ENCODE measurements around the gene NF2. TPM values are rescaled to one million over a fixed set of nuclear protein-coding genes. Genes with fewer than 3 reads are reported as not detected.

The NF2 gene
- total RNA-seq, 1 donor = 21.7 TPM

DNA sequence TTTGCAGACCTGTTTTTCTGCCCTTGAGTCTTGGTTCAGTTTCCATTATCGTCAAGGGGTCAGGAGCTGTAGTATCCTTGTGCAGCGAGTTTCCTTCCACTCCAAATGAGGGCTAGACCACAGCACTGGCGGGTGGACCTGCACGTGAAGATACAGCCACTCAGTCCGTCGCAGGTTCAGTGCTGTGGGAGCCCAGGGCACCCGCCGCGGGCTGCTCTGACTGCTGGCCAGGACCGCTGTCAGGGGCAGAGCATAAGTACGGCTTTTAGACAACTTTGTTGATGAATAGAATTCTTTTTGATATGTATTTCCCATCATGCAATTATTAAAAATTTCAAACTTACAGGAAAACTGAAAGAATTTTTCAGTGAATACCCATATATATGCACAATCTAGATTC lies 56.6 kb downstream of the NF2 start:
- no peaks in the 10 kb centered on the region for H3K27me3 ChIP-seq (ENCODE audit: insufficient read depth, low read length)
- H3K4me3 ChIP-seq (ENCODE audit: low read length) = no peak overlapping the region
- peaks cover 30% of the 10 kb centered on the region for H3K4me1 ChIP-seq (ENCODE audit: insufficient read depth, low read length)
- H3K9me3 ChIP-seq (ENCODE audit: low read depth, low read length) = no peaks in the 10 kb centered on the region

DNA sequence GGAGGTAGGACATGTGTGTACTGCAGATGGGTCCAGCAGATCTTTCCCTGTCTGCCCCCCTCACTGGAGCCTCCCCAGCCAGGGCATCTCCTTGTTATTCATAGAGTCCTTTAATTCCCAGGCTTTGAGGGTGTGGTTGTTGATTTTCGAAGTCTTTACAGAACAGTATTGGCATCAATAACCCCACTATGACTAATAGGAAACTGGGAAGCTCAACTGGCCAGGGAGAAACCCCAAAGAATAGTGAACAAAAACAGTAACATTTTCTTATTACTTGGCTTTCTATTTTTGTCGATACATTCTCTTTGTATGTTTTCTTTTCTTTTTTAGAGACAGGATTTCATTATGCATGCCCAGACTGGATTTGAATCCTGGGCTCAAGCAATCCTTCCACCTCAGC lies 57.9 kb downstream of the NF2 start:
- Histone ChIP-seq H3K4me1 (ENCODE audit: insufficient read depth, low read length) (peaks cover 30% of the 10 kb centered on the region), H3K4me3 (ENCODE audit: low read length) (no peak overlapping the region), H3K27me3 (ENCODE audit: insufficient read depth, low read length) (no peaks in the 10 kb centered on the region), H3K9me3 (ENCODE audit: low read depth, low read length) (no peaks in the 10 kb centered on the region)

DNA sequence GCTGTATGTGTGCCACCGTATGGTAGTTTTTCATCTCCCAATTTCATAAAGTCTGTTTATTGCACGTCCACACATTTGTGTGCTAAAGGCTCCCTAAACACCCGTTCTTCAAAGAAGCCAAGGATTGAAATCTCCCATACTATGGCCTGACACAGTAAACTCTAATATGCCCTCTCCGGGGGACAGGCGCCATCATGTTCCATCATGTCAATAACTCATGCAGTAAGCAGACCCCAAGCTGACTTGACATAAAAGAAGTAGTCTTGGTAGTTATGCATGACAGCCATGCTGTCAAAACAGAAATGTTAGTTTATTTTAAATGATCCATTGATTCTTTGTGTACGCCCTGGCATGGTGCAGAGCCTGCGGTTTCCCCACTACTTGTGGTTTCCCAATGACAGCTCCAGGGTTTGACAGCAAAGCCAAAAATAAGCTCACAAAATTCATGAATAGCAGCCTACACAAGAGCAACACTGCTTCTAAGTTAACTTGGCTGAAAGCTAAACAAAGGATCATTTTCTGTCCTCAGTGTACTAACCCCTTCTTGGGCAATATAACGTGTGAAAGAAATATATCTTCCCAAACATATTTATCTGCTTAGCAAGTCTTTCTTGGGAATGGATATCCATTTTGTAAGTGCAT lies 59.9 kb downstream of the NF2 start:
- Histone ChIP-seq H3K4me3 (ENCODE audit: low read length) (no peak overlapping the region), H3K27me3 (ENCODE audit: insufficient read depth, low read length) (no peaks in the 10 kb centered on the region), H3K9me3 (ENCODE audit: low read depth, low read length) (no peaks in the 10 kb centered on the region), H3K4me1 (ENCODE audit: insufficient read depth, low read length) (peaks cover 16% of the 10 kb centered on the region)

DNA sequence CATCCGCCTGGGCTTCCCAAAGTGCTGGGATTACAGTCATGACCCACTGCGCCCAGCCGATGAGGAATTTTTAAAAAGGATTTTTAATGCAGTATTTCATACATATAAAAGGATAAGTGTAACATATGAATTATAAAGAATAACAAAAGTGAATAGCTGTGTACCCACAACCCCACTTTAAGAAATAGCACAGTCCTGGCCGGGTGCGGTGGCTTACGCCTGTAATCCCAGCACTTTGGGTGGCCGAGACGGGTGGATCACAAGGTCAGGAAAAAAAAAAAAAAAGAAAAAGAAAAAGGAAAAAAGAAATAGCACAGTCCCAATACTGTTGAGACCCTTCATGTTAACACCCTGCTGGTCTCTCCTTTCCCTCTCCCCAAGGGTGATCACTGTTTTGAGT lies 62.1 kb downstream of the NF2 start:
- H3K27me3 ChIP-seq (ENCODE audit: insufficient read depth, low read length) = no peaks in the 10 kb centered on the region
- no peaks in the 10 kb centered on the region for H3K4me1 ChIP-seq (ENCODE audit: insufficient read depth, low read length)
- no peak overlapping the region for H3K4me3 ChIP-seq (ENCODE audit: low read length)
- H3K9me3 ChIP-seq (ENCODE audit: low read depth, low read length) = no peaks in the 10 kb centered on the region

DNA sequence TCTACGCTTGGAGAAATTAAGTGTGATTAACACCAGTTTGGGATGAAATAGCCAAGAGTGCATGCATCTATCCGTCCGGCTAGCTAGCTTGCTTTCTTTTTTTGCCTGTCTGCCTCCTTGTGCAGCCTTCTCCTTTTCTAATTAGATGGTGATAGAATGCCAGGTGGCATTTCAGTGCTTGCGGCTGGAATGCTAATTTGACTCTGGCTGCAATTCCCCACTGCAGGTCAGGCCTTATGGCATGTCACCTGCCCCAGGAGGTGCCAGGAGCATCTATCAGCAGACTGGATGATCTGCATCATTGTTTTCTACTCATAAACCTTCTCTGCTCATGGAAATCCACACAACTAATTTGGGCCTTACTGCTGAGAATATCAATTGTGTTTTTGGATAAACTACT lies 65.2 kb downstream of the NF2 start:
- no peak overlapping the region for H3K4me3 ChIP-seq (ENCODE audit: low read length)
- no peaks in the 10 kb centered on the region for H3K27me3 ChIP-seq (ENCODE audit: insufficient read depth, low read length)
- H3K9me3 ChIP-seq (ENCODE audit: low read depth, low read length) = no peaks in the 10 kb centered on the region
- H3K4me1 ChIP-seq (ENCODE audit: insufficient read depth, low read length) = no peaks in the 10 kb centered on the region

DNA sequence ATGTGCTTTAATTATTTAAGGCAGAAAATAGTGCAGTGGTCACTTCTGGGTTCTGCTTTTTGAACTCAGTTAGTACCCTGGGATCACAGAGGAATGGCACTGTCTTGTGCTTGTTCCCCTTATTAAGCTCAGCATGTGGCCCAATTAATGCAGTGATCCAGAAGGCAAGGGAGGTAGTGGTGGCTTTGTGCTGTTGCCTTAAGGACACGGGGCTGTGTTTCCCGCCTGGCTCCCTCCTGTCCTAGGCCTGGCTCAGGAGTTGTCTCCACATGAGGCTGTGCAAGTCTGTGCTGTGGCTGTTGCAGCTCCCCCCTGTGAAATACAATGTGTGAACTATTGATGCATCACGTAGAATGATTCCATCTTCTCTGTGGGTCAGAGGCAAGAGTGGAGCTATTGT lies 67.2 kb downstream of the NF2 start:
- no peaks in the 10 kb centered on the region for H3K9me3 ChIP-seq (ENCODE audit: low read depth, low read length)
- no peak overlapping the region for H3K4me3 ChIP-seq (ENCODE audit: low read length)
- H3K4me1 ChIP-seq (ENCODE audit: insufficient read depth, low read length) = no peaks in the 10 kb centered on the region
- no peaks in the 10 kb centered on the region for H3K27me3 ChIP-seq (ENCODE audit: insufficient read depth, low read length)

DNA sequence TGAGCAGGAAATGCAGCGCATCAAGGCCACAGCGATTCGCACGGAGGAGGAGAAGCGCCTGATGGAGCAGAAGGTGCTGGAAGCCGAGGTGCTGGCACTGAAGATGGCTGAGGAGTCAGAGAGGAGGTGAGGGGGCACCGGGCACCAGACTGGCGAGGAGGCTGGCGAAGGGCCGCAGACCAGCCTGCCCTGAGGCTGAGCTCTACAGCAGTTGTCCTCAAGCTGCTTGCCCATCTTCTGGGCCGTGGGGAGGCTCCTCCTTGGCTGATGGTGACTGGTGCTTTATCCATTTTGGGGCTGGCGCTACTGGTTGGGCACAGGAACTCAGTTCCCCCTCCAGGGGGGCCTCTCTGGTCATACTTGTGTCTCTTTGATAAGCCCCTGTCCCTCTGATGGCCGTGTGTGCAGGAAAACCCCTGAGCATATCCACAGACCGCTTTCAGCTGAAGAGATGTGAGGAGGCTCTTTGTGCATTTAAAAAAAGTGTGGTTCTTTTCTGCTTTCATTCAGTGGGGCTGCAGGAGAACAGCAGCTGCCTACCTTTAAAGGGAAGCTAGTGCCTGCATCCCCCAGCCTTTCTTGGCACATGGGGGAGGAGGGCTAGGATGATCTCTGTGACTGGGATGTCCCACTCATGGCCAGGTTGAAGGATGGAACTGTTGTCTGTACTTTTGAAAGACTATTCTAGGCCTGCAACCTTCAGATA lies 70.1 kb downstream of the NF2 start:
- no peaks in the 10 kb centered on the region for H3K4me1 ChIP-seq (ENCODE audit: insufficient read depth, low read length)
- H3K9me3 ChIP-seq (ENCODE audit: low read depth, low read length) = no peaks in the 10 kb centered on the region
- H3K4me3 ChIP-seq (ENCODE audit: low read length) = no peak overlapping the region
- H3K27me3 ChIP-seq (ENCODE audit: insufficient read depth, low read length) = no peaks in the 10 kb centered on the region

DNA sequence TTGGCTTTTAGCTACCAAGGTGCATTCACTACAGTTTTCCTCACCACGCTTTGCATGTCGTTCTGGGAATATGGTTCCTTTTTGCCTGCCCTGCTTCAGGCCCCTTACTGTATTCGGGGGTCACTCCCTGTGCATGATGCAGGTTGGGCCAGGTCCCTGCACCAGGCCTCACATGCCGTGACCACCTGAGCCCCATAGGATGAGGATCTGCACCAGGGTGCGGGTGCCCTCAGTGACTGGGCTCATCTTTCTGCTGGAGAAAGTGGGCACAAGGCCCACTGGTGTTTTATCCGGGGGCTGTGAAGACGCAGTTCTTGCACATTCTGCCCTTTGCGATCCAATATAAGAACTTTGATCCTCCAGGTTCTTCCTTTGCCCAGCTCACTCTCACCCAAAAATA lies 70.7 kb downstream of the NF2 start:
- Histone ChIP-seq H3K9me3 (ENCODE audit: low read depth, low read length) (no peaks in the 10 kb centered on the region), H3K27me3 (ENCODE audit: insufficient read depth, low read length) (no peaks in the 10 kb centered on the region), H3K4me1 (ENCODE audit: insufficient read depth, low read length) (no peaks in the 10 kb centered on the region), H3K4me3 (ENCODE audit: low read length) (no peak overlapping the region)

DNA sequence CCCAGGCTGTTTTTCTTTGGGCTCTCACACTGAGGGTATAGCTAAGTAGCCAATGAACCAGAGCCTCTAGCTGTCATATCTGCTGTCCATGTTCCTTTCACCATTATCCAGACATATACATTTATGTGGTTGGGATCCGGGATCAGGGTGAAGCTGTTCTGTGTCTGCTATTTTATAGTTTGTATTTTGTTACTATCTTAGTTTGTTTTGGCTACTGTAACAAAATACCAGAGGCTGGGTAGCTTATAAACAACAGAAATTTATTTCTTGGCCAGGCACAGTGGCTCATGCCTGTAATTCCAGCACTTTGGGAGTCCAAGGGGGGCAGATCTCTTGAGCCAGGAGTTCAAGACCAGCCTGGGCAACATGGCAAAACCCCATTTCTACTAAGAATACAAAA lies 75.9 kb downstream of the NF2 start:
- no peaks in the 10 kb centered on the region for H3K9me3 ChIP-seq (ENCODE audit: low read depth, low read length)
- no peaks in the 10 kb centered on the region for H3K4me1 ChIP-seq (ENCODE audit: insufficient read depth, low read length)
- H3K4me3 ChIP-seq (ENCODE audit: low read length) = no peak overlapping the region
- no peaks in the 10 kb centered on the region for H3K27me3 ChIP-seq (ENCODE audit: insufficient read depth, low read length)

DNA sequence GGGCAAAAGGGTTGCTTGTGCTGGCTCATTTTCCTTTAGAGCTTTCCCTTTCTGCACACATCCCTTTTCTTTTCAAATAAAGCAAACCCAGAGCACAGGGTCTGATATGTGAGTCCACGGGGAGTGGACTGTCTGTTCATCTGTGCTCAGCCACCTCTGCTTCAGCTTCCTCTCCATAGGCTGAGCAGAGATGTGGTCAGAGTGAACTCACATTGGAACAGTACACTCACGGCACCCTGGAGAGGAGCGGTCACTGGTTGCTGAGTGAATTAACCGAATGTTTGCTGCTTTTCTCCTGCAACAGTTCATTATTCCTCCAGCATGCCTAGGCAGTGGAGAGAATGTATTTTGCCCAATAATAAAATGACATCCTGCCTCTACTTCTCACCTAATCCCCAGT lies 80.1 kb downstream of the NF2 start:
- Histone ChIP-seq H3K27me3 (ENCODE audit: insufficient read depth, low read length) (no peaks in the 10 kb centered on the region), H3K4me3 (ENCODE audit: low read length) (no peak overlapping the region), H3K4me1 (ENCODE audit: insufficient read depth, low read length) (no peaks in the 10 kb centered on the region), H3K9me3 (ENCODE audit: low read depth, low read length) (no peaks in the 10 kb centered on the region)

DNA sequence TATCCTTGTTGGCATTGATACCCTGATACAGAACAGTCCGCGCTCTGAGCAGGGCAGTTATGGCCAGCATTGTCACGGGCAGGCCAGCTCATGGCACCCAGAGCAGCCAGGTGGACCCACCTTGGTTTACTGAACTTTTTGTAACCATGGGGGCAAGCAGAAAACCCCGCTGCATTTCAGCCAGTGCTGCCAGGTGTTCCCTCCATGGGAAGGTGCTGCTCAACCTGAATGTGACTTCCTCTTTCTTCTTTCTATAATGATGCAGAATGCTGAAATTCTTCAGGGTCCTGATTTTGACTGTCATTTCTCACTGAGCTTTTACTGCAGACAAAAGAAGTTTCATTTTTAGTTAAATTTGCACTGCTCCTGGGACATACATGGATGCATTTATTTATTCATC lies 80.8 kb downstream of the NF2 start:
- Histone ChIP-seq H3K4me3 (ENCODE audit: low read length) (no peak overlapping the region), H3K27me3 (ENCODE audit: insufficient read depth, low read length) (no peaks in the 10 kb centered on the region), H3K4me1 (ENCODE audit: insufficient read depth, low read length) (no peaks in the 10 kb centered on the region), H3K9me3 (ENCODE audit: low read depth, low read length) (no peaks in the 10 kb centered on the region)

DNA sequence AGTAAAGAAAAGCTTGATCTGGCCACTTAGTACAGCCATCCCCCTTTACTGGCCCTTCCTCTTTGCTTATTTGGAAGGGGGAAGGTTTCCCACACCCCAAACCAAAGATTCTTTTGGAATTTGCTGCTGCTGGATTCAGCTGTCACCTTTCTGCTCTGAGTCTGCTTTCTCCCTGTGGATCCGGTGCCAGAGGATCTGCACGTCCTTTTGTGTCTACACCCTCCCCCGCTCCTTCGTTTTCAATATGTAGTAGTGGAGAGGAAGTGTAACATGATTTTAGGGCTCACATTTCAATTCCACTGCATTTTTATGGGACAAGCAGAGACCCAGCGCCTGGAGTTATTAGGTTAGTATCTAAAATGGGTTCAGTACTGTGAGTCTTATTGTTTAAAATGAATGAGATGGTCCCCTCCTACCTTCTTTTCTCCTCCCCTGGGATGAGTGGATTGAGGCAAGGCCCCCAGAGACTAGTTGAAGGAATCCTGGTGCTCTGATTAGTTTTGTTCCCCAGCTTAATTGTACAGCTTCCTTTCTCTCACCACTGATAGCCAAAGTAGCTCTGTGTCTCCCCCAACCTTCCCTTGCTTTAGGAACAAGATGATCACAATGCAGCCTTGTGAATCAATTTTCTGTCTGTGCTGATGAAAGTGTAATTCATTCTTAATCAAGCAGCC lies 85.9 kb downstream of the NF2 start:
- Histone ChIP-seq H3K9me3 (ENCODE audit: low read depth, low read length) (no peaks in the 10 kb centered on the region), H3K27me3 (ENCODE audit: insufficient read depth, low read length) (no peaks in the 10 kb centered on the region), H3K4me1 (ENCODE audit: insufficient read depth, low read length) (no peaks in the 10 kb centered on the region), H3K4me3 (ENCODE audit: low read length) (no peak overlapping the region)

DNA sequence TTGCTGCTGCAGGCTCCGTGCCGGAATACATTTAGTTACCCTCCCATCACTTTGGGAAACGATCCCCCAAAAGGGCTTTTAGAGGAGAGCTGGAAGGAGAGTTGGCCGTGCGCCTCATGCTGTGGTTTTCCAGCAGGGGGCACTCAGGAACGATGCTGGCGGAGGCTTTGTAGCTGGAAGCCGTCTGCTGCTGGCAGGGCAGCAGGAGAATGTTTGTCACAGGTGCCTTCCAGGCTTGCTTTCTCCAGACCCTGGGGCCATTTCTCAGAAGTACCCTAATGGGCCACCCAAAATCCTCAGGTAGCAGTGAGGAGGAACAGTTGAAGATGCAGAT lies 86.4 kb downstream of the NF2 start:
- H3K4me1 ChIP-seq (ENCODE audit: insufficient read depth, low read length) = no peaks in the 10 kb centered on the region
- H3K27me3 ChIP-seq (ENCODE audit: insufficient read depth, low read length) = no peaks in the 10 kb centered on the region
- no peaks in the 10 kb centered on the region for H3K9me3 ChIP-seq (ENCODE audit: low read depth, low read length)
- H3K4me3 ChIP-seq (ENCODE audit: low read length) = no peak overlapping the region

DNA sequence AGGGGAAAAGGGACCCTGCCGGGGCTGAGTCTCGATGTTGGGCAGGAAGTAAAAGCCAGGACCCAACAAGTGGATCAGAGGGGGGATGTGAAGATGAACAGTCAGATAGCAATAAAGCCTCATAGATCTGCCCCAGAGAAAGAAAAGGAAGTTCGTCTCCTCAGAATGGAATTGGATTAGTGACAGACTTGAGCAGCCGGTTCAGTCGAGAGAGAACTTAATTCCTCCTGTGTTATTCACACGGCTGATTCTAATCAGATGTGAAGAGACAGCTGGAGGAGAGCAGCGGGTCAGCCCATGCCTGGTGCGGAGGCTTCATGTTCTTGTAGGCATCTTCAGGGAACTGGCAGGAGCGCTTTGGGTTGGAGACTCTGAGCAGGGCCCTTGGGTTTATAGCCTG lies 87.0 kb downstream of the NF2 start:
- no peak overlapping the region for H3K4me3 ChIP-seq (ENCODE audit: low read length)
- no peaks in the 10 kb centered on the region for H3K27me3 ChIP-seq (ENCODE audit: insufficient read depth, low read length)
- no peaks in the 10 kb centered on the region for H3K4me1 ChIP-seq (ENCODE audit: insufficient read depth, low read length)
- no peaks in the 10 kb centered on the region for H3K9me3 ChIP-seq (ENCODE audit: low read depth, low read length)

DNA sequence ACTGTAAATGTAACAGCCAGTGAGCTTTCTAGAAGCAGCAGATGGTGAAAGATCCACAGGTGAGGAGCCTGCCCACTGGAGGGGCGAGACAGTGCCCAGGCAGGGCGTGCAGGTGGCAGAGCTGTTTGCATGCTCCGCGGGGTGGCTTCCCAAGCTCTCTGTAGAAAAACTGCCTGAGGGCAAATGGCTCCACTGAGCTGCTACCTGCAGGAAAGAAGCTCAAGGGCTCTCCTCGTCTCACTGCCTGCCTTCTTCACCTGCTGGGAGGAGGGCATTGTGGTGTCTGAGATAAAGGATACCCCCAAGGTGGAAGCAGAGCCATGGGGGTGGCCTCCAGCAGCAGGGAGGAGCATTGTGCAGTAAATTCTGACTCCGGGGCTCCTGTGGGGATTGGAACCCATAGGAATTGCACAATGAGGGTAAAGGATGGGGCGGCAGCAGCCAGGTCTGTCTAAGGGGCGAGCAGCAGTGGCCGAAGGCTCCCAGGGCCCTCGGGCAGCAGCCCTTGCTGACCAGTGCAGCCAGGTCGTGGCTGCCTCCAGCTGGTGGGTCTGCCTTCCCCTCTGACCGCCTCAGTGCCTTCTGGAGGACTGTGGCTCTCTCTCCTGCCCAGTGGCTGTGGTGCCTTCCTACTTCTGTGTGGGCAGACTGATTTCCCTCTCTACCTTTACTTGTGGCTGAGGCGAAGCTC lies 88.3 kb downstream of the NF2 start:
- Histone ChIP-seq H3K9me3 (ENCODE audit: low read depth, low read length) (no peaks in the 10 kb centered on the region), H3K4me3 (ENCODE audit: low read length) (no peak overlapping the region), H3K4me1 (ENCODE audit: insufficient read depth, low read length) (no peaks in the 10 kb centered on the region), H3K27me3 (ENCODE audit: insufficient read depth, low read length) (no peaks in the 10 kb centered on the region)
